A673 (cell line): ENCODE measurements around the gene ANKEF1. TPM values are rescaled to one million over a fixed set of nuclear protein-coding genes. Genes with fewer than 3 reads are reported as not detected.

Experiments used
- BruUV-seq: library from RNA; stranded (reverse); fragments of 400-500 nt; replicated peaks from 2 replicates; lab custom pipeline; 2021; lab: Mats Ljungman, UMichigan
- CTCF ChIA-PET: fragments of 300-600 bp; sonication (Branson Sonifier 250); formaldehyde crosslinking; loops from one replicate; lab custom pipeline; 2022; ENCODE audit warnings: antibody characterized with exemption; lab: Charles Lee
- POLR2A ChIA-PET: fragments of 300-600 bp; sonication (Branson Sonifier 250); formaldehyde crosslinking; loops from one replicate; lab custom pipeline; 2022; ENCODE audit warnings: antibody characterized with exemption; ENCODE audit not compliant: low non-redundant PET; lab: Charles Lee
- DNase-seq: peaks from one replicate; pipeline ENCODE4 v3.0.0-alpha.2; 2015; ENCODE audit warnings: low spot score
- H3K27ac ChIP-seq: fragments of 200-600 bp; sonication (generic); 2 replicates; pipeline ENCODE4 v1.5.1; 2016; ENCODE audit warnings: mixed run types, low read depth, mild to moderate bottlenecking, mixed read lengths, antibody characterized with exemption, low read length; ENCODE audit not compliant: poor library complexity, severe bottlenecking
- H3K27me3 ChIP-seq: fragments of 200-600 bp; sonication (generic); replicated peaks from 2 replicates; pipeline ENCODE4 v1.6.1; 2017; ENCODE audit warnings: mixed run types, low read depth, mild to moderate bottlenecking, mixed read lengths, antibody characterized with exemption, low read length; ENCODE audit not compliant: insufficient read depth, poor library complexity
- H3K36me3 ChIP-seq: fragments of 200-600 bp; sonication (generic); 2 replicates; pipeline ENCODE4 v1.6.1; 2016; ENCODE audit warnings: mixed run types, mild to moderate bottlenecking, mixed read lengths, antibody characterized with exemption, low read length; ENCODE audit not compliant: insufficient read depth, poor library complexity, severe bottlenecking
- H3K4me1 ChIP-seq: fragments of 200-600 bp; sonication (generic); 2 replicates; pipeline ENCODE4 v1.6.1; 2017; ENCODE audit warnings: mixed run types, mild to moderate bottlenecking, mixed read lengths, antibody characterized with exemption, low read length; ENCODE audit not compliant: insufficient read depth, poor library complexity, severe bottlenecking
- H3K4me3 ChIP-seq: fragments of 200-600 bp; sonication (generic); 2 replicates; pipeline ENCODE4 v1.5.1; 2016; ENCODE audit warnings: low read depth, mixed run types, mild to moderate bottlenecking, mixed read lengths, low read length; ENCODE audit not compliant: poor library complexity, severe bottlenecking
- H3K9me3 ChIP-seq: fragments of 200-600 bp; sonication (generic); 2 replicates; pipeline ENCODE4 v1.6.1; 2016; ENCODE audit warnings: mixed run types, low read depth, mild to moderate bottlenecking, mixed read lengths, antibody characterized with exemption, low read length; ENCODE audit not compliant: poor library complexity, severe bottlenecking
- CTCF ChIP-seq: fragments of 300-800, 200-600 bp; sonication (generic); conservative IDR thresholded peaks from 2 replicates; pipeline ENCODE4 v1.5.1; 2017; ENCODE audit warnings: low read depth, mild to moderate bottlenecking, antibody characterized with exemption, low read length, moderate library complexity, mixed read lengths
- EZH2 ChIP-seq: fragments of 200-600 bp; sonication (generic); IDR thresholded peaks from 2 replicates; pipeline ENCODE4 v1.6.1; 2017; ENCODE audit warnings: borderline replicate concordance, low read depth, mild to moderate bottlenecking, mixed read lengths, antibody characterized with exemption, low read length; ENCODE audit not compliant: poor library complexity, severe bottlenecking
- intact Hi-C: fragments of 100-400 bp; cut with micrococcal nuclease; formaldehyde crosslinking; loops from one replicate; pipeline ENCODE4 v1.10.0; 2022; ENCODE audit not compliant: unreplicated experiment
- total RNA-seq: library from RNA; stranded (reverse); gene quantifications from 2 replicates; pipeline ENCODE4 v1.2.3, GENCODE V29; 2021

ANKEF1 gene
- total RNA-seq, 1 experiment from 2014 or later, result 1.3 TPM

- CTCF ChIA-PET, result no interaction called here
- H3K4me3 ChIP-seq, result no peak overlapping the region
- no peak overlapping the region for H3K27ac ChIP-seq
- no peaks in the 10 kb centered on the region for H3K27me3 ChIP-seq
- BruUV-seq, result no TSS peak
- intact Hi-C loops, result no loop called here
- no peaks in the 10 kb centered on the region for H3K9me3 ChIP-seq
- H3K4me1 ChIP-seq, result peaks cover 10% of the 10 kb centered on the region
- DNase-seq, result no peak
- TF ChIP-seq EZH2 (no peak), CTCF (no peak)
- POLR2A ChIA-PET, result no interaction called here
- no peaks in the 10 kb centered on the region for H3K36me3 ChIP-seq
Observed at GRCh38 chr20:10064611-10065010, 29.8 kb downstream of the ANKEF1 start.

DNA sequence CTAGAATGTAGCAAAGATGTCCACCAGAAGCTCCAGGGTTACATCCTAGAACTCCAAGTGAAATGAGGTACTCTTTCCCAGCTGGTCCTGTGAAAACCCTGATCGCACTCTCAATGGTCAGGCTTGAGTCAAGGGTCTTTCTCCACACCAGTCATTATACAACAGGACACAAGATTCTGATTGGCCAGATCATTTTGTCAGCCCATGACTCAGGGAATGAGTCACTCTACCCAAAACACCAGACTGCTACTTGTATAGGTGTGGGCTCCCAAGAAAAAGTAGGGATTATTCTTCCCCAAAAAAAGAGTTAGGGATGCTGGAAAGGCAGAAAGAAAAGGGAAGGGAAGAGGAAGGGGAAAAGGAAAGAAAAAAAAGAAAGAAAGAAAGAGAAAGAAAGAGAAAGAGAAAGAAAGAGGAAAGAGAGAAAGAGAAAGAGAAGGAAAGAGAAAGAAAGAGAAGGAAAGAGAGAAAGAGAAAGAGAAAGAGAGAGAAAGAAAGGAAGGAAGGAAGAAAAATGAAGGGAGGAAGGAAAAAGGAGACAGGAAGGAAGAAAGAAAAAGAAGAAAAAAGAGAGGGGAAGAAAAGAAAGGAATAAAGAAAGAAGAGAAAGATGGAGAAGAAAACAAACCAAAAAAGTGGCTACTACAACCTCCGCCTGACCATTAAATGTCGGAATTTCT lies 30.5 kb downstream of the ANKEF1 start:
- Histone ChIP-seq H3K36me3 (no peaks in the 10 kb centered on the region), H3K4me1 (peaks cover 6% of the 10 kb centered on the region), H3K27ac (no peak overlapping the region), H3K27me3 (no peaks in the 10 kb centered on the region), H3K9me3 (no peaks in the 10 kb centered on the region), H3K4me3 (no peak overlapping the region)
- no peak for DNase-seq
- TF ChIP-seq EZH2, result no peak
- no peak for TF ChIP-seq CTCF
- no TSS peak for BruUV-seq
- intact Hi-C loops, result no loop called here
- ChIA-PET CTCF (no interaction called here), POLR2A (no interaction called here)

GRCh38 chr20:10067321-10067720 lies 32.5 kb downstream of the ANKEF1 start:
- POLR2A ChIA-PET, result no interaction called here
- H3K27me3 ChIP-seq, result no peaks in the 10 kb centered on the region
- TF ChIP-seq EZH2, result no peak
- TF ChIP-seq CTCF, result no peak
- no peak overlapping the region for H3K27ac ChIP-seq
- no peaks in the 10 kb centered on the region for H3K4me1 ChIP-seq
- no TSS peak for BruUV-seq
- no peaks in the 10 kb centered on the region for H3K36me3 ChIP-seq
- H3K9me3 ChIP-seq, result no peaks in the 10 kb centered on the region
- no peak overlapping the region for H3K4me3 ChIP-seq
- no peak for DNase-seq
- intact Hi-C loops, result no loop called here
- CTCF ChIA-PET, result no interaction called here
